ENCODE results near the gene IER5.

IER5 gene

DNA sequence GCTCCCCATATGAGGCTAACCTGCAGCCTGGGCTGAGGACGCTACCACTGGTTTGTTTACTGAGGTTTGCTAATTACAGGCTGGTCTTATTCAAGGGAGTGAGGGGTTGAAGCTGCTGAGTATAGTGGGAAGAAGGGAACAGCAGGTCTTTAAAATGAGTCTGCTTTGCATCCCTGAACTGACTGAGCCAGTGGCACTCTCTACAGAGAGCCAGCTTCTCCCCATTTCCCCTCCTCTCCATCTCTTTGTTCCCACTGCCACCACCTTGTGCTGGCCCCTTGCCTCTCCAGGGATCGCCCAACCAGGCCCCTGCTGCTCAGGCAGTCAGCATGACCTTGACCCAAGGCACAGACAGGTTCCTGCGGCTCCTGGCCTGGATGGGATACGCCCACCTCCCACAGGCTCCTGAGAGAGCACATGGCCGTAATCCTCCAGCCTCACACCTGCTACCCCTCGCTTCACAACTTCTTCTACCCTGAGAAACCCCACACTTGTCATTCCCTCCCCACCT lies 45.0 kb downstream of the IER5 start:
- H3K9me3 ChIP-seq (ENCODE audit: control insufficient read depth, low read depth, low read length): no peaks in the 10 kb centered on the region
- H3K4me3 ChIP-seq (ENCODE audit: low read length): no peak overlapping the region
- H3K4me1 ChIP-seq (ENCODE audit: control insufficient read depth, low read depth, low read length): peaks cover 26% of the 10 kb centered on the region
- no peak overlapping the region for H3K27ac ChIP-seq (ENCODE audit: low read length)
- H3K36me3 ChIP-seq (ENCODE audit: control insufficient read depth, low read depth, low read length): no peaks in the 10 kb centered on the region
- no peaks in the 10 kb centered on the region for H3K27me3 ChIP-seq (ENCODE audit: control insufficient read depth, insufficient read depth, low read length)
- H3K9ac ChIP-seq (ENCODE audit: low read length): no peak overlapping the region

GRCh38 chr1:181133969-181134418 lies 45.5 kb downstream of the IER5 start:
- H3K27ac ChIP-seq (ENCODE audit: low read length): no peak overlapping the region
- peaks cover 21% of the 10 kb centered on the region for H3K4me1 ChIP-seq (ENCODE audit: control insufficient read depth, low read depth, low read length)
- no peaks in the 10 kb centered on the region for H3K27me3 ChIP-seq (ENCODE audit: control insufficient read depth, insufficient read depth, low read length)
- H3K36me3 ChIP-seq (ENCODE audit: control insufficient read depth, low read depth, low read length): no peaks in the 10 kb centered on the region
- H3K9ac ChIP-seq (ENCODE audit: low read length): no peak overlapping the region
- no peak overlapping the region for H3K4me3 ChIP-seq (ENCODE audit: low read length)
- H3K9me3 ChIP-seq (ENCODE audit: control insufficient read depth, low read depth, low read length): no peaks in the 10 kb centered on the region

DNA sequence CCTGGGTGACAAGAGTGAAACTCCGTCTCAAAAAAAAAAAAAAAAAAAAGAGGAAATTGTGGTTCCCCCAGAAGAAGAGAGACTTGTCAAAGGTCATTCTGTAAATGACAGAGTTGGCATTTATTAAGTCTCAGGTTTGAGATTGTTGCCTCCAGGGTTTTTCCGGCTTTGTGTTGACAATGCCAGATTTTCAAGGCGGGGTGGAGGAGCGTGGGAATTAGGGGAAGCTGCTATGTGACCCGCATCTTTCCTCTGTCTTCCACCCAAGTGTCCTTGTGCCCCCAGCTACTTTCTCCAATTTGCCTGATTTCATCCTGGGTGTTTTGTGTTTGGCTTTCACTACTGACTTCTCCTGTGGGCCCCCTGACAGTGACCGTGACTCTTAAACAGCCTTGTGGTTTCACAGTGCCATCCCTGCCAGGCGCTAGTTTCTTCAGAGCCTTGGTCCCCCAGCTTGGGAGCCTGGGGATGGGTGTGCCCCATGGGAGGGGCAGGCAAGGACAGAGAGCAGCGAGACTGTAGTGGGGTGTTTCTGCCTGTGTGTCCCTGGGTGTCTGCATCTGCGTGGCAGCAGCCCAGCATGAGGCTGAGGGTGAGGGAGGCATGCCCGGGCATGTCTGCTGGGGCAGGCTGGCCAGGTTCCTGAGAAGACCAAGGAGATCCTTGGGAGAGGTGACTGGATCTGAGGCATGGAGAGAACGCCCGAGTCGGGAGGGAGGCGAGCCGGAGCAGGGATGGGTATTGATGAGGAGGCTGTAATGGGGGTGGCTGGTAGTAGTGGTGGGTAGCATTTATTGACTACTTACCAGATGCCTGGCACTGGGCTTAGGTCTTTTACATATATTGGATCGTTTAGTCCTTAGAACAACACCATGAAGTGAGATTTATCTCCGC lies 46.3 kb downstream of the IER5 start:
- no peaks in the 10 kb centered on the region for H3K9me3 ChIP-seq (ENCODE audit: control insufficient read depth, low read depth, low read length)
- no peak overlapping the region for H3K9ac ChIP-seq (ENCODE audit: low read length)
- H3K4me1 ChIP-seq (ENCODE audit: control insufficient read depth, low read depth, low read length): peaks cover 13% of the 10 kb centered on the region
- no peaks in the 10 kb centered on the region for H3K36me3 ChIP-seq (ENCODE audit: control insufficient read depth, low read depth, low read length)
- H3K4me3 ChIP-seq (ENCODE audit: low read length): no peak overlapping the region
- no peak overlapping the region for H3K27ac ChIP-seq (ENCODE audit: low read length)
- H3K27me3 ChIP-seq (ENCODE audit: control insufficient read depth, insufficient read depth, low read length): no peaks in the 10 kb centered on the region

GRCh38 chr1:181135437-181135731 lies 46.9 kb downstream of the IER5 start:
- H3K9ac ChIP-seq (ENCODE audit: low read length): no peak overlapping the region
- H3K4me3 ChIP-seq (ENCODE audit: low read length): no peak overlapping the region
- no peaks in the 10 kb centered on the region for H3K9me3 ChIP-seq (ENCODE audit: control insufficient read depth, low read depth, low read length)
- H3K27ac ChIP-seq (ENCODE audit: low read length): no peak overlapping the region
- H3K27me3 ChIP-seq (ENCODE audit: control insufficient read depth, insufficient read depth, low read length): no peaks in the 10 kb centered on the region
- H3K36me3 ChIP-seq (ENCODE audit: control insufficient read depth, low read depth, low read length): no peaks in the 10 kb centered on the region
- H3K4me1 ChIP-seq (ENCODE audit: control insufficient read depth, low read depth, low read length): peaks cover 10% of the 10 kb centered on the region

GRCh38 chr1:181135815-181136737 lies 47.6 kb downstream of the IER5 start:
- Histone ChIP-seq H3K9me3 (ENCODE audit: control insufficient read depth, low read depth, low read length) (no peaks in the 10 kb centered on the region), H3K27me3 (ENCODE audit: control insufficient read depth, insufficient read depth, low read length) (no peaks in the 10 kb centered on the region), H3K4me1 (ENCODE audit: control insufficient read depth, low read depth, low read length) (peaks cover 10% of the 10 kb centered on the region), H3K9ac (ENCODE audit: low read length) (no peak overlapping the region), H3K36me3 (ENCODE audit: control insufficient read depth, low read depth, low read length) (no peaks in the 10 kb centered on the region), H3K4me3 (ENCODE audit: low read length) (no peak overlapping the region), H3K27ac (ENCODE audit: low read length) (no peak overlapping the region)

- no peak overlapping the region for H3K4me3 ChIP-seq (ENCODE audit: low read length)
- H3K4me1 ChIP-seq (ENCODE audit: control insufficient read depth, low read depth, low read length): peaks cover 10% of the 10 kb centered on the region
- H3K9ac ChIP-seq (ENCODE audit: low read length): no peak overlapping the region
- no peaks in the 10 kb centered on the region for H3K9me3 ChIP-seq (ENCODE audit: control insufficient read depth, low read depth, low read length)
- H3K27ac ChIP-seq (ENCODE audit: low read length): no peak overlapping the region
- no peaks in the 10 kb centered on the region for H3K27me3 ChIP-seq (ENCODE audit: control insufficient read depth, insufficient read depth, low read length)
- no peaks in the 10 kb centered on the region for H3K36me3 ChIP-seq (ENCODE audit: control insufficient read depth, low read depth, low read length)
These were observed 48.2 kb downstream of the IER5 start for GRCh38 chr1:181136738-181137122.

DNA sequence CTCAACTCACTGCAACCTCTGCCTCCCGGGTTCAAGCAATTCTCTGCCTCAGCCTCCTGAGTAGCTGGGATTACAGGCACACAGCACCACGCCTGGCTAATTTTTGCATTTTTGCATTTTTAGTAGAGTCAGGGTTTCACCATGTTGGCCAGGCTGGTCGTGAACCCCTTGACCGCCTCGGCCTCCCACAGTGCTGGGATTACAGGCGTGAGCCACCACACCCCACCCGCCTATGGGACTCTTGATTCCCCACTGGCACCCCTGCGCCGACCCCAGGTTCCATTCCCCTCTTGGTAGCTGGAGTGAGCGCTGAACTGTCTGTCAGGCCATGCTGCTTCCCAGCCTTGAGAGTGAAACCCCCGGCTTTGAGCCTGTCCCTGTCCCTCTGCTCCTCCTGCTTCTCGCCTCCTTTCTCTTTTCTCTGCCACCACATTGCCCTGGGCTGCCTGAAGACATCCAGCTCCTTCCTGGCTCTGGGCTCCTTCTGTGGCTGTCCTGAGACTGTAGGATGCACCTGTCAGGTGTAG lies 48.8 kb downstream of the IER5 start:
- H3K27me3 ChIP-seq (ENCODE audit: control insufficient read depth, insufficient read depth, low read length): no peaks in the 10 kb centered on the region
- H3K36me3 ChIP-seq (ENCODE audit: control insufficient read depth, low read depth, low read length): no peaks in the 10 kb centered on the region
- H3K9ac ChIP-seq (ENCODE audit: low read length): no peak overlapping the region
- H3K27ac ChIP-seq (ENCODE audit: low read length): no peak overlapping the region
- peaks cover 14% of the 10 kb centered on the region for H3K4me1 ChIP-seq (ENCODE audit: control insufficient read depth, low read depth, low read length)
- no peaks in the 10 kb centered on the region for H3K9me3 ChIP-seq (ENCODE audit: control insufficient read depth, low read depth, low read length)
- H3K4me3 ChIP-seq (ENCODE audit: low read length): no peak overlapping the region

DNA sequence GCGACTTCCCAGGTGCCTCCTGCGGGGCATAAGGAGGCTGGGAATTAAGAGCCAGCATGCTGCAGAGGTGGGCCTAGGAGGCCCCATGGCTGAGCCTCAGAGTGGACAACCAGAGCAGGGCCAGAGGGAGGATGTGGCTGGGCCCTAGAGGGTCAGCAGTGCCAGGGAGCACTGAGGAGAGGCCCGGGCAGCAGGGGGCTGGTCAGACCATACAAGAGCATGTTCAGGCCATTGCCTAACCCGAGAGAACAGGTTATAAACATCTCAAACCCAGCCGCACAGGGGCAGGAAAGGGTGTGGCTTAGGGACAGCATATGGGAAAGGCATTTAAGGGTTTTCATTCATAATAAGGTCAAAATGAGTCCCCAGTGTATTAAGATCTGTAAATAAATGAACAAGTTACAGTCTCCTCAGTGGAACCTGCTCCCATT lies 51.1 kb downstream of the IER5 start:
- no peak overlapping the region for H3K9ac ChIP-seq (ENCODE audit: low read length)
- H3K4me3 ChIP-seq (ENCODE audit: low read length): no peak overlapping the region
- H3K27ac ChIP-seq (ENCODE audit: low read length): no peak overlapping the region
- no peaks in the 10 kb centered on the region for H3K36me3 ChIP-seq (ENCODE audit: control insufficient read depth, low read depth, low read length)
- no peaks in the 10 kb centered on the region for H3K27me3 ChIP-seq (ENCODE audit: control insufficient read depth, insufficient read depth, low read length)
- H3K4me1 ChIP-seq (ENCODE audit: control insufficient read depth, low read depth, low read length): peaks cover 8% of the 10 kb centered on the region
- no peaks in the 10 kb centered on the region for H3K9me3 ChIP-seq (ENCODE audit: control insufficient read depth, low read depth, low read length)

DNA sequence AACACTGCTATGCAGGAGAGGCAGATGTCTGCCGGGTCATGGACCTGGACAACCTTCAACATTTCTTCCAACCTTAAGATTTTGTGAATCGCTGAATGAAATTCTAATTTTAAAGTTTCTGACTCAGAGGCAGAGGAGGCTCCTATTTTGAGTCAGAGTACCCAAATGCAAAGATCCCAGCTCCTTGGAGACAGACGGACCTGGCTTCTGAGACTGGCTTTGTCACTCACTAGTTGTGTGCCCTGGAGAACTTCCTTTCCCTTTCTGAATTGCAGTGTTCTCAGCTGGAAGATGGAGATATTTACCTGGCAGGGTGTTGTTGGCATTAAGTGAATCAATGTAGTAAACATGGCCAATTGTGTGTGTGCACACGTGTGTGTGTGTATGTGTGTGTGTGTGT lies 51.9 kb downstream of the IER5 start:
- Histone ChIP-seq H3K4me1 (ENCODE audit: control insufficient read depth, low read depth, low read length) (peaks cover 4% of the 10 kb centered on the region), H3K27ac (ENCODE audit: low read length) (no peak overlapping the region)

DNA sequence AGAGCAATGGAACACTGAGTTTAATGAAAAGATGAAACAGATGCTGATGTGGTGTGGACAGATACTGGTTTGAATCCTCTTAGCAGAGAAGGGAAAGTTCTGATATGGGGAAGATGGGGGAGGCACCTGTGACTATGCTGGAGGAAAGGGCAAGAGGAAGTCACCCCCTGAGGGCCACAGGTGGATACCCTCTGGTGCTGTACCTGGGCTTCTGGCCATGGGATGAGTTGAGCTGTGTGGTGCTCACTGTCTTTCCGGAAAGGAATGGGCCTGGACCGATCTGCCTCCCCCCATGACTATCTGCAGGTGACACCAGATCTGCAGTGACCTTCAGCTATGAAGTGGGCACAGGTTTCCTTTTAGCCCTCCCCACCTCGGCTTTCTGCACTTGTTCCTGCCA lies 52.4 kb downstream of the IER5 start:
- Histone ChIP-seq H3K27ac (ENCODE audit: low read length) (no peak overlapping the region), H3K4me1 (ENCODE audit: control insufficient read depth, low read depth, low read length) (peaks cover 4% of the 10 kb centered on the region), H3K9ac (ENCODE audit: low read length) (no peak overlapping the region), H3K36me3 (ENCODE audit: control insufficient read depth, low read depth, low read length) (no peaks in the 10 kb centered on the region), H3K4me3 (ENCODE audit: low read length) (no peak overlapping the region), H3K27me3 (ENCODE audit: control insufficient read depth, insufficient read depth, low read length) (no peaks in the 10 kb centered on the region), H3K9me3 (ENCODE audit: control insufficient read depth, low read depth, low read length) (no peaks in the 10 kb centered on the region)

More for the DNA sequence above, 51.9 kb downstream of the IER5 start:
- H3K27me3 ChIP-seq (ENCODE audit: control insufficient read depth, insufficient read depth, low read length): no peaks in the 10 kb centered on the region
- no peaks in the 10 kb centered on the region for H3K36me3 ChIP-seq (ENCODE audit: control insufficient read depth, low read depth, low read length)
- no peak overlapping the region for H3K9ac ChIP-seq (ENCODE audit: low read length)
- no peak overlapping the region for H3K4me3 ChIP-seq (ENCODE audit: low read length)
- H3K9me3 ChIP-seq (ENCODE audit: control insufficient read depth, low read depth, low read length): no peaks in the 10 kb centered on the region

DNA sequence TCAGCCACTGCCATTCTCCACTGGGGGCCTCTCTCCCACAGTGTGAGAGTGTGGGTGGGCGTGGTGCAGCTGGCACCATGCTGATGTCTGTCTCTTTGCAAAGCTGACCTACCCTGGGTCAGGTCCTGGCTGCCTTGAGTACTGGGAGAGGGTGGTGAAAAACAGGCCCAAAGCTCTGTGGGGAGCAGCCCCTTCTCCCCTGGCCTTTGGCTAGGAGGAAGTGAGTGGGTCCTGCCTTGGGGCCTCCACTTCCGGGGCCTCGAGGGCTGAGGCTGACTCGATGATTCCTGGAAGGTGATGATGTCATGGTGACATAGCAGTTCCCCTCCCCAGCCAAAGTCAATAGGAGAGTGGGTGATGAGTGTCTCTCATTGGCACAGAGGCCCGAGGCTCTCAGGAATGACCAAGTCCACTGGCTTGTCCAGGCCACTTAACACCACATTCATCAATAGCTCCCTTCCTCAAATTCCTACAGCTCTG lies 53.0 kb downstream of the IER5 start:
- no peaks in the 10 kb centered on the region for H3K27me3 ChIP-seq (ENCODE audit: control insufficient read depth, insufficient read depth, low read length)
- H3K4me1 ChIP-seq (ENCODE audit: control insufficient read depth, low read depth, low read length): peaks cover 4% of the 10 kb centered on the region
- H3K27ac ChIP-seq (ENCODE audit: low read length): no peak overlapping the region
- no peak overlapping the region for H3K4me3 ChIP-seq (ENCODE audit: low read length)
- H3K9ac ChIP-seq (ENCODE audit: low read length): no peak overlapping the region
- H3K36me3 ChIP-seq (ENCODE audit: control insufficient read depth, low read depth, low read length): no peaks in the 10 kb centered on the region
- H3K9me3 ChIP-seq (ENCODE audit: control insufficient read depth, low read depth, low read length): no peaks in the 10 kb centered on the region

All from iPS-18a (cell line).